ENCODE data around the gene ROR1. TPM values are rescaled to one million over a fixed set of nuclear protein-coding genes. Genes with fewer than 3 reads are reported as not detected.

Gene ROR1
- total RNA-seq, 1 donor, result 52.5 TPM

- Histone ChIP-seq H3K4me3 (ENCODE audit: insufficient read depth, low read length) (no peak overlapping the region), H3K27ac (ENCODE audit: low read depth, low read length) (no peak overlapping the region), H3K36me3 (ENCODE audit: insufficient read depth, low read length) (no peaks in the 10 kb centered on the region), H2AFZ (ENCODE audit: low read length) (no peak overlapping the region), H3K4me2 (ENCODE audit: insufficient read depth, low read length) (no peak overlapping the region), H4K20me1 (ENCODE audit: insufficient read depth, low read length) (peaks cover 9% of the 10 kb centered on the region), H3K79me2 (ENCODE audit: insufficient read depth, low read length) (peaks cover 25% of the 10 kb centered on the region), H3K4me1 (ENCODE audit: insufficient read depth, low read length) (peaks cover 16% of the 10 kb centered on the region), H3K9me3 (ENCODE audit: low read depth, low read length) (no peaks in the 10 kb centered on the region), H3K27me3 (ENCODE audit: insufficient read depth, low read length) (no peaks in the 10 kb centered on the region)
- no peak for TF ChIP-seq CTCF (IDR thresholded peaks at IDR 0.05; ENCODE audit: extremely low read depth, low read depth, low read length)
- DNase-seq (ENCODE audit: insufficient read length, low spot score, missing footprints), result no peak
Observed at GRCh38 chr1:63772201-63772600, 1.6 kb upstream of the ROR1 start.

GRCh38 chr1:63772876-63773275 lies 941 bp upstream of the ROR1 start:
- no peak for DNase-seq (ENCODE audit: insufficient read length, low spot score, missing footprints)
- H3K4me1 ChIP-seq (ENCODE audit: insufficient read depth, low read length), result peaks cover 16% of the 10 kb centered on the region
- no peaks in the 10 kb centered on the region for H3K36me3 ChIP-seq (ENCODE audit: insufficient read depth, low read length)
- H3K27me3 ChIP-seq (ENCODE audit: insufficient read depth, low read length), result no peaks in the 10 kb centered on the region
- no peak overlapping the region for H3K4me3 ChIP-seq (ENCODE audit: insufficient read depth, low read length)
- no peak overlapping the region for H2AFZ ChIP-seq (ENCODE audit: low read length)
- no peaks in the 10 kb centered on the region for H3K9me3 ChIP-seq (ENCODE audit: low read depth, low read length)
- H3K4me2 ChIP-seq (ENCODE audit: insufficient read depth, low read length), result no peak overlapping the region
- no peak overlapping the region for H3K27ac ChIP-seq (ENCODE audit: low read depth, low read length)
- H3K79me2 ChIP-seq (ENCODE audit: insufficient read depth, low read length), result peaks cover 32% of the 10 kb centered on the region
- TF ChIP-seq CTCF (IDR thresholded peaks at IDR 0.05; ENCODE audit: extremely low read depth, low read depth, low read length), result no peak
- H4K20me1 ChIP-seq (ENCODE audit: insufficient read depth, low read length), result peaks cover 15% of the 10 kb centered on the region

GRCh38 chr1:63773496-63773814 lies 362 bp upstream of the ROR1 start:
- DNase-seq (ENCODE audit: insufficient read length, low spot score, missing footprints), result no peak
- Histone ChIP-seq H3K27ac (ENCODE audit: low read depth, low read length) (peak overlapping the region; percentile 77), H2AFZ (ENCODE audit: low read length) (peak overlapping the region; percentile 84), H3K4me3 (ENCODE audit: insufficient read depth, low read length) (peak overlapping the region; percentile 88), H3K9me3 (ENCODE audit: low read depth, low read length) (no peaks in the 10 kb centered on the region), H3K36me3 (ENCODE audit: insufficient read depth, low read length) (no peaks in the 10 kb centered on the region), H3K4me1 (ENCODE audit: insufficient read depth, low read length) (peaks cover 16% of the 10 kb centered on the region), H3K4me2 (ENCODE audit: insufficient read depth, low read length) (peak overlapping the region; percentile 91), H3K27me3 (ENCODE audit: insufficient read depth, low read length) (no peaks in the 10 kb centered on the region), H4K20me1 (ENCODE audit: insufficient read depth, low read length) (peaks cover 20% of the 10 kb centered on the region), H3K79me2 (ENCODE audit: insufficient read depth, low read length) (peaks cover 38% of the 10 kb centered on the region)
- no peak for TF ChIP-seq CTCF (IDR thresholded peaks at IDR 0.05; ENCODE audit: extremely low read depth, low read depth, low read length)

- Histone ChIP-seq H3K27ac (ENCODE audit: low read depth, low read length) (peak overlapping the region; percentile 72), H4K20me1 (ENCODE audit: insufficient read depth, low read length) (peaks cover 33% of the 10 kb centered on the region), H3K4me1 (ENCODE audit: insufficient read depth, low read length) (peaks cover 21% of the 10 kb centered on the region), H3K36me3 (ENCODE audit: insufficient read depth, low read length) (no peaks in the 10 kb centered on the region), H3K4me2 (ENCODE audit: insufficient read depth, low read length) (peak overlapping the region; percentile 80), H3K79me2 (ENCODE audit: insufficient read depth, low read length) (peaks cover 51% of the 10 kb centered on the region), H2AFZ (ENCODE audit: low read length) (peak overlapping the region; percentile 49), H3K27me3 (ENCODE audit: insufficient read depth, low read length) (no peaks in the 10 kb centered on the region), H3K9me3 (ENCODE audit: low read depth, low read length) (no peaks in the 10 kb centered on the region), H3K4me3 (ENCODE audit: insufficient read depth, low read length) (peak overlapping the region; percentile 88)
- no peak for TF ChIP-seq CTCF (IDR thresholded peaks at IDR 0.05; ENCODE audit: extremely low read depth, low read depth, low read length)
- peak; percentile 88 for DNase-seq (ENCODE audit: insufficient read length, low spot score, missing footprints)
Observed at GRCh38 chr1:63774617-63775417, 1.0 kb downstream of the ROR1 start.

Measured in osteoblast (primary cell).